ENCODE data around the gene TCAP.

DNA sequence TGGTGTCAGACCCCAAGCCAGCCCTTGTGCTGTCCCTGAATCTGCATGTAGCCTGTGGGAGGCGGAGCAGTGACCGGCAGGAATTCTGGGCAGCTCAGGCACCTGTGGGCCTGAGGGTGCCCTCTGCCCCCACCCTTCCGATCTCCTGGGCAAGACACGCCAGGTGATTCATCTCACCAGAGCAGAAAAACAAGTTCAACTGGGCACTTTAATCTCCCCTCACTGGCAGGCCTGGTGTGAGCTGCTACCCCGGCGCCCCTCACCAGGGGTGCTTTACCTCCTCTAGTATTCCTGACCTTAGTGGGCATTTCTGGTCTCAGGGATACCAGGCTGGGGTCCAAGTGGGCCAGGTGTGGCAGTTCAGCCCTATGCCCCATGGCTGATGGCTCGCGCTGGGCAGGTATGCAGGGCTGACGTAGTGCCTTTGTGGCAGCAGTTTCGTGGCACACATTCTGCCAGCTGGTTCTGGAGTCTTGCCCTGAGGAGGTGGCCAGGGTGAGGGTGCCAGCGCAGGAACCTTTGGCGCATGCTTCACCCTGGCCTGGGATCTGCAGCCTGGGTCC lies 40.7 kb downstream of the TCAP start:
- no peak for TF ChIP-seq POLR2A (IDR thresholded peaks at IDR 0.05)
- TF ChIP-seq, protein P1, sequence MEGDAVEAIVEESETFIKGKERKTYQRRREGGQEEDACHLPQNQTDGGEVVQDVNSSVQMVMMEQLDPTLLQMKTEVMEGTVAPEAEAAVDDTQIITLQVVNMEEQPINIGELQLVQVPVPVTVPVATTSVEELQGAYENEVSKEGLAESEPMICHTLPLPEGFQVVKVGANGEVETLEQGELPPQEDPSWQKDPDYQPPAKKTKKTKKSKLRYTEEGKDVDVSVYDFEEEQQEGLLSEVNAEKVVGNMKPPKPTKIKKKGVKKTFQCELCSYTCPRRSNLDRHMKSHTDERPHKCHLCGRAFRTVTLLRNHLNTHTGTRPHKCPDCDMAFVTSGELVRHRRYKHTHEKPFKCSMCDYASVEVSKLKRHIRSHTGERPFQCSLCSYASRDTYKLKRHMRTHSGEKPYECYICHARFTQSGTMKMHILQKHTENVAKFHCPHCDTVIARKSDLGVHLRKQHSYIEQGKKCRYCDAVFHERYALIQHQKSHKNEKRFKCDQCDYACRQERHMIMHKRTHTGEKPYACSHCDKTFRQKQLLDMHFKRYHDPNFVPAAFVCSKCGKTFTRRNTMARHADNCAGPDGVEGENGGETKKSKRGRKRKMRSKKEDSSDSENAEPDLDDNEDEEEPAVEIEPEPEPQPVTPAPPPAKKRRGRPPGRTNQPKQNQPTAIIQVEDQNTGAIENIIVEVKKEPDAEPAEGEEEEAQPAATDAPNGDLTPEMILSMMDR (IDR thresholded peaks at IDR 0.05), result no peak
